ENCODE measurements around the gene RAPGEF1. TPM values are rescaled to one million over a fixed set of nuclear protein-coding genes. Genes with fewer than 3 reads are reported as not detected.

The RAPGEF1 gene
- total and polyA plus RNA-seq, 2 experiments from 2014 or later: 9.9 to 82.8 TPM

GRCh38 chr9:131528186-131528585 lies 211.7 kb downstream of the RAPGEF1 start:
- Mint-ChIP-seq H3K27me3 (ENCODE audit: insufficient read depth, low read depth, poor library complexity) (peaks cover 9% of the 10 kb centered on the region), H3K36me3 (ENCODE audit: low read depth) (peaks cover 64% of the 10 kb centered on the region), H3K4me3 (no peak overlapping the region; the same call in 2 of the 3 replicates), H3K9me3 (no peaks in the 10 kb centered on the region), H3K27ac (no peak overlapping the region), H3K4me1 (peaks cover 6% of the 10 kb centered on the region; the same call in 2 of the 3 replicates)
- peaks cover 6% of the 10 kb centered on the region; the same call in 1 of the 2 replicates for H3K79me2 ChIP-seq (replicated peaks; ENCODE audit: insufficient read depth)
- no peaks in the 10 kb centered on the region for H3K9me2 ChIP-seq (ENCODE audit: insufficient read depth)
- H3K4me1 ChIP-seq (ENCODE audit: insufficient read depth): 0 out of 2 replicates have a peak, but pooled peaks cover 4% of the 10 kb centered on the region
- no peak for ATAC-seq
- H3K36me3 ChIP-seq (ENCODE audit: insufficient read depth): peaks cover 10% of the 10 kb centered on the region; the same call in 1 of the 2 replicates
- DNase-seq (ENCODE audit: low spot score): no peak
- H3K27me3 ChIP-seq (ENCODE audit: insufficient read depth): no peaks in the 10 kb centered on the region
- H3K4me2 ChIP-seq: no peak overlapping the region
- 0 out of 2 replicates have a peak, but pooled peaks cover 7% of the 10 kb centered on the region for H3F3A ChIP-seq (replicated peaks; ENCODE audit: low read depth)
- no peaks in the 10 kb centered on the region; the same call in 1 of the 2 replicates for H4K20me1 ChIP-seq (replicated peaks; ENCODE audit: insufficient read depth)
- H3K4me3 ChIP-seq: no peak overlapping the region
- TF ChIP-seq EZH2 (IDR thresholded peaks at IDR 0.05; ENCODE audit: low read depth, unreplicated experiment) (no peak), JUNB (IDR thresholded peaks at IDR 0.05; ENCODE audit: unreplicated experiment) (no peak), POLR2AphosphoS5 (IDR thresholded peaks at IDR 0.05; ENCODE audit: low read depth) (no peak), ZNF331 (CRISPR knock-in tag; IDR thresholded peaks at IDR 0.05; ENCODE audit: low read depth) (no peak), ZNF114 (CRISPR knock-in tag; IDR thresholded peaks at IDR 0.05) (no peak), ETS1 (IDR thresholded peaks at IDR 0.05) (no peak), REST (IDR thresholded peaks at IDR 0.05; ENCODE audit: unreplicated experiment) (no peak), NANOG (IDR thresholded peaks at IDR 0.05; ENCODE audit: borderline replicate concordance) (no peak), ZNF462 (CRISPR knock-in tag; IDR thresholded peaks at IDR 0.05) (no peak), STAT1 (IDR thresholded peaks at IDR 0.05; ENCODE audit: unreplicated experiment) (no peak), CTCF (conservative IDR thresholded peaks at IDR 0.05; ENCODE audit: low read depth in 2 of 2) (no peak), EZH2phosphoT487 (IDR thresholded peaks at IDR 0.05; ENCODE audit: unreplicated experiment) (no peak), CREB1 (CRISPR knock-in tag; IDR thresholded peaks at IDR 0.05; ENCODE audit: low read depth) (no peak)
- no peak overlapping the region for H2AFZ ChIP-seq
- no peak overlapping the region for H3K27ac ChIP-seq (ENCODE audit: low read depth)
